Astrocyte (in vitro differentiated cells and primary cell): Measurements from ENCODE around the gene PAFAH1B1. TPM values are rescaled to one million over a fixed set of nuclear protein-coding genes. Genes with fewer than 3 reads are reported as not detected.

Experiments used
- DNase-seq: peaks from one replicate; pipeline ENCODE4 v3.0.0-alpha.2; 2010; ENCODE audit warnings: low read depth
- FAIRE-seq: peaks from 2 replicates; lab custom pipeline; 2011; peaks lifted over from hg19 to GRCh38; lab: Jason Lieb, UNC
- H2AFZ ChIP-seq: 2 replicates; pipeline ENCODE4 v1.6.0; 2012; ENCODE audit warnings: low read depth, low read length, inconsistent platforms
- H3K27ac ChIP-seq: 2 replicates; pipeline ENCODE4 v1.5.1; 2011; ENCODE audit warnings: low read depth, low read length, inconsistent platforms
- H3K27me3 ChIP-seq: 2 replicates; pipeline ENCODE4 v1.6.0; 2011; ENCODE audit warnings: low read length, inconsistent platforms; ENCODE audit not compliant: insufficient read depth
- H3K36me3 ChIP-seq: 2 replicates; pipeline ENCODE4 v1.5.1; 2011; ENCODE audit warnings: low read length, inconsistent platforms; ENCODE audit not compliant: insufficient read depth
- H3K4me1 ChIP-seq: 2 replicates; pipeline ENCODE4 v1.5.1; 2011; ENCODE audit warnings: low read length, inconsistent platforms; ENCODE audit not compliant: insufficient read depth
- H3K4me2 ChIP-seq: 2 replicates; pipeline ENCODE4 v1.6.0; 2012; ENCODE audit warnings: low read length, inconsistent platforms
- H3K4me3 ChIP-seq: 2 replicates; pipeline ENCODE4 v1.5.1; 2011; ENCODE audit warnings: low read depth, mild to moderate bottlenecking, low read length, inconsistent platforms; ENCODE audit not compliant: insufficient read depth
- H3K79me2 ChIP-seq: 2 replicates; pipeline ENCODE4 v1.6.0; 2012; ENCODE audit warnings: mild to moderate bottlenecking, low read length, inconsistent platforms; ENCODE audit not compliant: insufficient read depth
- H3K9ac ChIP-seq: 2 replicates; pipeline ENCODE4 v1.6.0; 2012; ENCODE audit warnings: mild to moderate bottlenecking, low read length, inconsistent platforms
- H3K9me3 ChIP-seq: 2 replicates; pipeline ENCODE4 v1.5.1; 2012; ENCODE audit warnings: low read depth, mild to moderate bottlenecking, low read length, inconsistent platforms; ENCODE audit not compliant: insufficient read depth
- H4K20me1 ChIP-seq: 2 replicates; pipeline ENCODE4 v1.6.0; 2012; ENCODE audit warnings: low read length, inconsistent platforms; ENCODE audit not compliant: insufficient read depth
- H3K27ac Mint-ChIP-seq: one replicate; pipeline ENCODE4 v1.8.0; 2021; ENCODE audit warnings: mild to moderate bottlenecking, mixed read lengths; ENCODE audit not compliant: unreplicated experiment
- H3K27me3 Mint-ChIP-seq: one replicate; pipeline ENCODE4 v1.8.0; 2021; ENCODE audit warnings: low read depth, mixed read lengths; ENCODE audit not compliant: unreplicated experiment
- H3K36me3 Mint-ChIP-seq: one replicate; pipeline ENCODE4 v1.8.0; 2021; ENCODE audit warnings: low read depth, mixed read lengths; ENCODE audit not compliant: unreplicated experiment
- H3K4me1 Mint-ChIP-seq: one replicate; pipeline ENCODE4 v1.8.0; 2021; ENCODE audit warnings: low read depth, mixed read lengths; ENCODE audit not compliant: unreplicated experiment
- H3K4me3 Mint-ChIP-seq: one replicate; pipeline ENCODE4 v1.8.0; 2021; ENCODE audit warnings: mild to moderate bottlenecking, moderate library complexity, mixed read lengths; ENCODE audit not compliant: unreplicated experiment
- H3K9me3 Mint-ChIP-seq: one replicate; pipeline ENCODE4 v1.8.0; 2021; ENCODE audit warnings: mild to moderate bottlenecking, mixed read lengths; ENCODE audit not compliant: unreplicated experiment
- CTCF ChIP-seq: IDR thresholded peaks from 2 replicates; pipeline ENCODE4 v1.5.1; 2011; ENCODE audit warnings: low read depth, mild to moderate bottlenecking, inconsistent platforms, low read length, moderate library complexity; ENCODE audit not compliant: insufficient read depth
- EZH2 ChIP-seq: IDR thresholded peaks from 2 replicates; pipeline ENCODE4 v1.6.1; 2012; ENCODE audit warnings: mild to moderate bottlenecking, low read length, inconsistent platforms; ENCODE audit not compliant: insufficient read depth
- total RNA-seq: library from RNA; stranded (reverse); gene quantifications from 2 replicates; pipeline ENCODE4 v1.2.1, GENCODE V29; 2021

Gene PAFAH1B1
- total RNA-seq, 1 donor from 2014 or later = 195 TPM

GRCh38 chr17:2635675-2636074, 42.2 kb downstream of the PAFAH1B1 start:
- H3K27me3 ChIP-seq = no peaks in the 10 kb centered on the region
- Mint-ChIP-seq H3K4me1 (peaks cover 26% of the 10 kb centered on the region), H3K9me3 (no peaks in the 10 kb centered on the region), H3K4me3 (no peak overlapping the region), H3K27ac (no peak overlapping the region), H3K27me3 (no peaks in the 10 kb centered on the region), H3K36me3 (peaks cover 10% of the 10 kb centered on the region)
- peaks cover 5% of the 10 kb centered on the region for H3K36me3 ChIP-seq
- no peak overlapping the region for H3K27ac ChIP-seq
- FAIRE-seq (no peak), DNase-seq (no peak)
- H4K20me1 ChIP-seq = peaks cover 90% of the 10 kb centered on the region
- H3K9ac ChIP-seq = no peak overlapping the region
- H3K4me2 ChIP-seq = no peak overlapping the region
- peaks cover 10% of the 10 kb centered on the region for H3K4me1 ChIP-seq
- H2AFZ ChIP-seq = no peak overlapping the region
- H3K9me3 ChIP-seq = no peaks in the 10 kb centered on the region
- H3K4me3 ChIP-seq = no peak overlapping the region
- peaks cover 98% of the 10 kb centered on the region for H3K79me2 ChIP-seq
- no peak for TF ChIP-seq CTCF
- TF ChIP-seq EZH2 = no peak

GRCh38 chr17:2636169-2636930, 42.9 kb downstream of the PAFAH1B1 start:
- Mint-ChIP-seq H3K9me3 (no peaks in the 10 kb centered on the region), H3K4me1 (peaks cover 23% of the 10 kb centered on the region), H3K36me3 (peaks cover 10% of the 10 kb centered on the region), H3K27ac (no peak overlapping the region), H3K4me3 (no peak overlapping the region), H3K27me3 (no peaks in the 10 kb centered on the region)
- TF ChIP-seq EZH2 (no peak), CTCF (no peak)
- no peak overlapping the region for H3K9ac ChIP-seq
- peaks cover 90% of the 10 kb centered on the region for H4K20me1 ChIP-seq
- no peak overlapping the region for H3K27ac ChIP-seq
- peaks cover 8% of the 10 kb centered on the region for H3K36me3 ChIP-seq
- no peak overlapping the region for H2AFZ ChIP-seq
- no peaks in the 10 kb centered on the region for H3K27me3 ChIP-seq
- peaks cover 10% of the 10 kb centered on the region for H3K4me1 ChIP-seq
- peaks cover 98% of the 10 kb centered on the region for H3K79me2 ChIP-seq
- no peak for FAIRE-seq
- H3K9me3 ChIP-seq = no peaks in the 10 kb centered on the region
- H3K4me2 ChIP-seq = no peak overlapping the region
- no peak overlapping the region for H3K4me3 ChIP-seq
- no peak for DNase-seq

- Mint-ChIP-seq H3K36me3 (peaks cover 17% of the 10 kb centered on the region), H3K9me3 (no peaks in the 10 kb centered on the region), H3K4me1 (peaks cover 15% of the 10 kb centered on the region), H3K4me3 (no peak overlapping the region), H3K27ac (no peak overlapping the region), H3K27me3 (no peaks in the 10 kb centered on the region)
- no peak for DNase-seq
- H3K36me3 ChIP-seq = peaks cover 18% of the 10 kb centered on the region
- peaks cover 10% of the 10 kb centered on the region for H3K4me1 ChIP-seq
- H3K79me2 ChIP-seq = peaks cover 98% of the 10 kb centered on the region
- no peaks in the 10 kb centered on the region for H3K27me3 ChIP-seq
- TF ChIP-seq CTCF (no peak), EZH2 (no peak)
- H3K9ac ChIP-seq = no peak overlapping the region
- no peak for FAIRE-seq
- no peak overlapping the region for H3K27ac ChIP-seq
- H4K20me1 ChIP-seq = peaks cover 89% of the 10 kb centered on the region
- no peaks in the 10 kb centered on the region for H3K9me3 ChIP-seq
- no peak overlapping the region for H2AFZ ChIP-seq
- no peak overlapping the region for H3K4me3 ChIP-seq
- H3K4me2 ChIP-seq = no peak overlapping the region
Observed at GRCh38 chr17:2637422-2637821, 44.0 kb downstream of the PAFAH1B1 start.
